ENCODE results near the gene RILPL1. TPM values are rescaled to one million over a fixed set of nuclear protein-coding genes. Genes with fewer than 3 reads are reported as not detected.
A peak's percentile ranks its signal among the peaks of the same experiment; 100 is the strongest.

Gene RILPL1
- total RNA-seq, 1 donor from 2014 or later = 0.67 TPM

- DNase-seq (no peak), ATAC-seq (ENCODE audit: low read depth) (peak; percentile 29)
- peaks cover 20% of the 10 kb centered on the region for H3K4me1 Mint-ChIP-seq
- no peak for TF ChIP-seq CTCF (IDR thresholded peaks at IDR 0.05)
- POLR2A ChIA-PET = interaction anchor here (0.5 kb wide), 1 partner anchor 51 kb away, joined by 3 read pairs; no protein-coding TSS in a partner anchor
- H3K4me3 Mint-ChIP-seq = peak overlapping the region; percentile 80
- H3K27me3 Mint-ChIP-seq = no peaks in the 10 kb centered on the region
- no peaks in the 10 kb centered on the region for H3K36me3 Mint-ChIP-seq (ENCODE audit: low read depth)
- H3K27ac Mint-ChIP-seq = no peak overlapping the region
- CTCF ChIA-PET = no interaction called here
- H3K9me3 Mint-ChIP-seq = no peaks in the 10 kb centered on the region
- intact Hi-C loops (cut with micrococcal nuclease) = loop anchor here (2.0 kb wide), 1 partner anchor 96 kb away; the partner anchor contains the start of gene RILPL2
These were observed 490 bp downstream of the RILPL1 start for GRCh38 chr12:123532808-123533649.

GRCh38 chr12:123532019-123532418 is 1.5 kb downstream of the RILPL1 start:
- peak; percentile 22 for DNase-seq

GRCh38 chr12:123531091-123531490 is 2.4 kb downstream of the RILPL1 start:
- Mint-ChIP-seq H3K4me3 (no peak overlapping the region), H3K4me1 (peaks cover 19% of the 10 kb centered on the region), H3K9me3 (no peaks in the 10 kb centered on the region), H3K36me3 (ENCODE audit: low read depth) (no peaks in the 10 kb centered on the region), H3K27ac (no peak overlapping the region), H3K27me3 (peaks cover 2% of the 10 kb centered on the region)
- ChIA-PET CTCF (no interaction called here), POLR2A (no interaction called here)
- intact Hi-C loops (cut with micrococcal nuclease) = no loop called here
- TF ChIP-seq CTCF (IDR thresholded peaks at IDR 0.05) = no peak
- DNase-seq = no peak
- no peak for ATAC-seq (ENCODE audit: low read depth)

More at GRCh38 chr12:123532019-123532418, 1.5 kb downstream of the RILPL1 start:
- H3K4me1 Mint-ChIP-seq = peaks cover 20% of the 10 kb centered on the region
- no peaks in the 10 kb centered on the region for H3K9me3 Mint-ChIP-seq
- peaks cover 2% of the 10 kb centered on the region for H3K27me3 Mint-ChIP-seq
- POLR2A ChIA-PET = interaction anchor here (0.5 kb wide), 1 partner anchor 52 kb away, joined by 3 read pairs; no protein-coding TSS in a partner anchor
- H3K4me3 Mint-ChIP-seq = peak overlapping the region; percentile 80
- intact Hi-C loops (cut with micrococcal nuclease) = loop anchor here (2.0 kb wide), 1 partner anchor 95 kb away; the partner anchor contains the start of gene RILPL2
- ATAC-seq (ENCODE audit: low read depth) = peak; percentile 59
- CTCF ChIA-PET = no interaction called here
- TF ChIP-seq CTCF (IDR thresholded peaks at IDR 0.05) = no peak
- no peaks in the 10 kb centered on the region for H3K36me3 Mint-ChIP-seq (ENCODE audit: low read depth)
- no peak overlapping the region for H3K27ac Mint-ChIP-seq

- TF ChIP-seq CTCF (IDR thresholded peaks at IDR 0.05) = no peak
- intact Hi-C loops (cut with micrococcal nuclease) = no loop called here
These were observed 2.9 kb downstream of the RILPL1 start for GRCh38 chr12:123530668-123531067.

GRCh38 chr12:123529686-123530085 is 3.8 kb downstream of the RILPL1 start:
- H3K27me3 Mint-ChIP-seq = peaks cover 2% of the 10 kb centered on the region
- H3K4me1 Mint-ChIP-seq = peaks cover 18% of the 10 kb centered on the region
- no peak overlapping the region for H3K4me3 Mint-ChIP-seq
- no peaks in the 10 kb centered on the region for H3K36me3 Mint-ChIP-seq (ENCODE audit: low read depth)
- intact Hi-C loops (cut with micrococcal nuclease) = no loop called here
- ATAC-seq (ENCODE audit: low read depth) (no peak), DNase-seq (no peak)
- TF ChIP-seq CTCF (IDR thresholded peaks at IDR 0.05) = no peak
- no peak overlapping the region for H3K27ac Mint-ChIP-seq
- no peaks in the 10 kb centered on the region for H3K9me3 Mint-ChIP-seq
- CTCF ChIA-PET = no interaction called here
- POLR2A ChIA-PET = no interaction called here

More at GRCh38 chr12:123530668-123531067, 2.9 kb downstream of the RILPL1 start:
- Mint-ChIP-seq H3K36me3 (ENCODE audit: low read depth) (no peaks in the 10 kb centered on the region), H3K4me1 (peaks cover 18% of the 10 kb centered on the region), H3K27me3 (peaks cover 2% of the 10 kb centered on the region), H3K4me3 (no peak overlapping the region), H3K9me3 (no peaks in the 10 kb centered on the region), H3K27ac (no peak overlapping the region)
- ATAC-seq (ENCODE audit: low read depth) (no peak), DNase-seq (no peak)
- POLR2A ChIA-PET = no interaction called here
- CTCF ChIA-PET = no interaction called here

Data from activated B cell treated with CpG ODN at 0.5 μM for 24 hours (primary cell).